ENCODE data around the gene DHRS3. TPM values are rescaled to one million over a fixed set of nuclear protein-coding genes. Genes with fewer than 3 reads are reported as not detected.
"Not testable (repeated sequence)": the region's sequence is repeated elsewhere in the genome, so short reads cannot be mapped to it uniquely, and the experiment has no call there.

Gene DHRS3
- total RNA-seq, 5 donors from 2014 or later (not counting 1 experiment from before 2014, with no cell fraction given) = 56.4 to 107 (median 90.8) TPM

DNA sequence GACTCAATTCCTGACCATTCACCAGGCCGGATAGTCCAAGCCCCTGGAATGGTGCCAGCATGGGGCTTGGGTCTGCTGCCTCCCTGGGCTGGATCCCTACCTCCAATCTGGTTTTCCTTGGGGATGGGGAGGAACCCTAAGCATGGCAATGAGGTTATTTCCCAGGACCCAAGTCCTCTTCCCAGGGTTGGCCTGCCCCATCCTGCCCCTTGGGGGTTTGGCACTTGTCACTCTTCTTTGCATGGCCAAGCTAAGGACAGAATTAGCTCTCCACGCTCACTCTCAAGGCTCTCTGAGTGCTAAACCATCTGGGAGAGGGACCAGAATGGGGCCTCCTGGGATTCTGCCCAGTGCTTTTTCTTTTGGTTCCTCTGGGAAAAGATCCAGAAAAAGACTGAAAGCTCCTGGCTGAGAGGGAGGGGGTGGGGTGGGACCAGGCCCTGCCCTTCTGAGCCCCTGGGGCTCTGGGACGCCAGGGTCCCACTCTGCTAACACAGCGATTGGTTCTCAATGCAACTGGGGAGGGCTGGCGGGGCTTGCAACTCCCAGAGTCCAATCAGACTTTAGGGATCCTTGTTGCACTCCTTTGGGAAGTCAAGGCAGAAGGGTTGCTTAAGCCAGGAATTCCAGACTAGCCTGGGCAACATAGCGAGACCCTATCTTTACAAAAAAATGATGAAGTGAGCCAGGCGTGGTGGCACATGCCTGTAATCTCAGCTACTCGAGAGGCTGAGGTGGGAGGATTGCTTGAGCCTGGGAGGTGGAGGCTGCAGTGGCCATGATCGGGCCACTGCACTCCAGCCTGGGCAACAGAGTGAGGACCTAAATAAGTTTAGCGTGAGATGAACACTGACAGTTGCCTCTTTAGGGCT is 52.7 kb downstream of the DHRS3 start:
- no peak overlapping the region for H3K27ac ChIP-seq (ENCODE audit: low read length)
- H3K27me3 ChIP-seq (replicated peaks in 1 of 2; ENCODE audit: control insufficient read depth in 2 of 2, extremely low read depth in 1 of 2, insufficient read depth in 2 of 2, low read length in 1 of 2) = peaks cover 0 to 6% of the 10 kb centered on the region in 2 experiments
- no peaks in the 10 kb centered on the region for H3K9me3 ChIP-seq
- Mint-ChIP-seq H3K27ac (no peak overlapping the region), H3K27me3 (no peaks in the 10 kb centered on the region), H3K4me3 (no peak overlapping the region), H3K9me3 (peaks cover 14 to 24% (median 22%) of the 10 kb centered on the region in 3 donors), H3K4me1 (no peaks in the 10 kb centered on the region), H3K36me3 (peaks cover 46% of the 10 kb centered on the region)
- DNase-seq (no peak), ATAC-seq (replicated peaks in 1 of 4) (no peak)
- no peak overlapping the region for H3K4me3 ChIP-seq (ENCODE audit: control insufficient read depth in 1 of 2, extremely low read depth in 1 of 2, low read length in 1 of 2)
- CTCF ChIA-PET = no interaction called here
- WGBS (ENCODE audit: insufficient coverage) = 90% methylated on average over 7 of the region's 10 CpGs
- no peaks in the 10 kb centered on the region for H3K4me1 ChIP-seq (ENCODE audit: control insufficient read depth in 1 of 2, extremely low read depth in 1 of 2, insufficient read depth in 2 of 2, low read length in 2 of 2)
- POLR2A ChIA-PET = no interaction called here
- peaks cover 2 to 6% of the 10 kb centered on the region in 2 donors for H3K36me3 ChIP-seq (ENCODE audit: control insufficient read depth in 2 of 2, extremely low read depth in 1 of 2, insufficient read depth in 1 of 2, low read length in 1 of 2)

DNA sequence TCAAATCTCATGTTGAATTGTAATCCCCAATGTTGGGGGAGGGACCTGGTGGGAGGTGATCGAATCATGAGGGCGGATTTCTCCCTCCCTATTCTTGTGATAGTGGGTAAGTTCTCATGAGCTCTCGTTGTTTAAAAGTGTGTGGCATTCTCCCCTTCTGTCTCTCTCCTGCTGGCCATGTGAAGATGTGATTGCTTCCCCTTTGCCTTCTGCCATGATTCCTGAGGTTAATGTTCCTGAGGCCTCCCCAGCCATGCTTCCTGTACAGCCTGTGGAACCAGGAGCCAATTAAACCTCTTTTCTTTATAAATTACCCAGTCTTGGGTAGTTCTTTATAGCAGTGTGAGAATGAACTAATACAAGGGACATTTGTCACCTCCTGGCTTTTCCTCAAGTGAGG is 53.8 kb downstream of the DHRS3 start:
- H3K9me3 ChIP-seq; H3K4me3 ChIP-seq (ENCODE audit: control insufficient read depth in 1 of 2, extremely low read depth in 1 of 2, low read length in 1 of 2); H3K36me3 ChIP-seq (ENCODE audit: control insufficient read depth in 2 of 2, extremely low read depth in 1 of 2, insufficient read depth in 1 of 2, low read length in 1 of 2); DNase-seq; POLR2A ChIA-PET; H3K27ac ChIP-seq (ENCODE audit: low read length); CTCF ChIA-PET; H3K27me3 ChIP-seq (replicated peaks in 1 of 2; ENCODE audit: control insufficient read depth in 2 of 2, extremely low read depth in 1 of 2, insufficient read depth in 2 of 2, low read length in 1 of 2); ATAC-seq (replicated peaks in 1 of 4); H3K4me1 ChIP-seq (ENCODE audit: control insufficient read depth in 1 of 2, extremely low read depth in 1 of 2, insufficient read depth in 2 of 2, low read length in 2 of 2); H3K4me1 Mint-ChIP-seq; H3K27ac Mint-ChIP-seq; H3K27me3 Mint-ChIP-seq; H3K4me3 Mint-ChIP-seq: not testable (repeated sequence)
- WGBS (ENCODE audit: insufficient coverage) = no CpG with 5 or more reads among the region's 3 CpGs
- peaks cover 14 to 24% (median 22%) of the 10 kb centered on the region in 3 donors for H3K9me3 Mint-ChIP-seq
- H3K36me3 Mint-ChIP-seq = peaks cover 41% of the 10 kb centered on the region

DNA sequence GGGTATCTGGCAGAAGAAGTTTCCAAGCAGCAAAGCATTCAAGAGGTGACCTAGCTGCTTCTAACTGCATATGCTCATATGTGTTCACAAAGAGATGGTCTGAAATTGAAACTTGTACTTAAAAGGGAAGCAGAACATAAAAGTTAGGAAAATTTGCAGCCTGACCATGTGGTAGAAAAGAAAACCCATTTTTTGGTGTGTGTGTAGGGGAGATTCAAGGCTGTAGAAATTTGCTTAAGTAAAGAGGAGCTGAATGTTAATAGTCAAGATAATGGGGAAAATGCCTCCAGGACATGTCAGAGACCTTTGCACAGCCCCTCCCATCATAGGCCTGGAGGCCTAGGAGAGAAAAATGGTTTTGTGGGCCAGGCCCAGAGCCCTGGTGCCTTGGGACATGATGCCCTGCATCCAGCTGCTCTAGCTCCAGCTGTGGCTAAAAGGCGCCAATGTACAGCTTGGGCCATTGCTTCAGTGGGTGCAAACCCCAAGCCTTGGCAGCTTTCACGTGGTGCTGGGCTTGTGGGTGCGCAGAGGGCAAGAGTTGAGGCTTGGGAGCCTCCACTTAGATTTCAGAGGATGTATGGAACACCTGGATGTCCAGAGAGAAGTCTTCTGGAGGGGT is 54.9 kb downstream of the DHRS3 start:
- ChIA-PET POLR2A (no interaction called here), CTCF (interaction anchor here in 1 of 2 donors (0.5 kb wide), 1 partner anchor 268 kb away, joined by 3 read pairs; no protein-coding TSS in a partner anchor)
- Mint-ChIP-seq H3K27ac (no peak overlapping the region), H3K4me1 (peaks cover 0 to 2% (median 0%) of the 10 kb centered on the region in 3 donors), H3K27me3 (no peaks in the 10 kb centered on the region), H3K36me3 (peaks cover 35% of the 10 kb centered on the region), H3K9me3 (peaks cover 14 to 24% (median 22%) of the 10 kb centered on the region in 3 donors), H3K4me3 (no peak overlapping the region)
- Histone ChIP-seq H3K36me3 (ENCODE audit: control insufficient read depth in 2 of 2, extremely low read depth in 1 of 2, insufficient read depth in 1 of 2, low read length in 1 of 2) (peaks cover 2 to 5% of the 10 kb centered on the region in 2 donors), H3K27me3 (replicated peaks in 1 of 2; ENCODE audit: control insufficient read depth in 2 of 2, extremely low read depth in 1 of 2, insufficient read depth in 2 of 2, low read length in 1 of 2) (peaks cover 0 to 6% of the 10 kb centered on the region in 2 experiments), H3K9me3 (no peaks in the 10 kb centered on the region), H3K27ac (ENCODE audit: low read length) (no peak overlapping the region), H3K4me1 (ENCODE audit: control insufficient read depth in 1 of 2, extremely low read depth in 1 of 2, insufficient read depth in 2 of 2, low read length in 2 of 2) (no peaks in the 10 kb centered on the region), H3K4me3 (ENCODE audit: control insufficient read depth in 1 of 2, extremely low read depth in 1 of 2, low read length in 1 of 2) (no peak overlapping the region)
- no peak for ATAC-seq (replicated peaks in 1 of 4)
- WGBS (ENCODE audit: insufficient coverage) = 73% methylated on average over 3 of the region's 3 CpGs
- DNase-seq = no peak

DNA sequence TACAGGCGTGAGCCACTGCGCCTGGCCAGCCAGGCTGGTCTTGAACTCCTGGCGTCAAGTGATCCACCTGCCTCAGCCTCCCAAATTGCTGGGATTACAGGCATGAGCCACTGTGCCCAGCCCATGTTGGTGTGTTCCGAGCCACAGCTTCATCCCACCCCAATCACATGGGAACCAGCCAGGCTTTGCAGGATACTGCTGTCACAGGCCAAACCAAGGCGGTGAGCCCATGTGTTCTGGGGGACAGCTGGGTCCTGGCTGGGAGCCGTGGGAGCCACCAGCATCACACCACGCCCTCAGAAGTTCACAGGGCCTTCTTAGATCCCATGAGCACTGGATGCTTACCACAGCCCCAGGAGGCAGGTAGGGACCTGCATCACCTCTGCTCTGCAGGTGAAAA is 56.9 kb downstream of the DHRS3 start:
- Mint-ChIP-seq H3K36me3 (peaks cover 20% of the 10 kb centered on the region), H3K4me1 (peaks cover 0 to 10% (median 9%) of the 10 kb centered on the region in 3 donors), H3K4me3 (no peak overlapping the region), H3K9me3 (peaks cover 14 to 24% (median 22%) of the 10 kb centered on the region in 3 donors), H3K27me3 (no peaks in the 10 kb centered on the region), H3K27ac (no peak overlapping the region)
- 93% methylated on average over 7 of the region's 7 CpGs for WGBS (ENCODE audit: insufficient coverage)
- ATAC-seq (replicated peaks in 1 of 4) (no peak), DNase-seq (no peak)
- CTCF ChIA-PET = no interaction called here
- Histone ChIP-seq H3K4me1 (ENCODE audit: control insufficient read depth in 1 of 2, extremely low read depth in 1 of 2, insufficient read depth in 2 of 2, low read length in 2 of 2) (no peaks in the 10 kb centered on the region), H3K4me3 (ENCODE audit: control insufficient read depth in 1 of 2, extremely low read depth in 1 of 2, low read length in 1 of 2) (no peak overlapping the region), H3K27me3 (replicated peaks in 1 of 2; ENCODE audit: control insufficient read depth in 2 of 2, extremely low read depth in 1 of 2, insufficient read depth in 2 of 2, low read length in 1 of 2) (peaks cover 0 to 6% of the 10 kb centered on the region in 2 experiments), H3K9me3 (no peaks in the 10 kb centered on the region), H3K27ac (ENCODE audit: low read length) (no peak overlapping the region), H3K36me3 (ENCODE audit: control insufficient read depth in 2 of 2, extremely low read depth in 1 of 2, insufficient read depth in 1 of 2, low read length in 1 of 2) (no peaks in the 10 kb centered on the region)
- POLR2A ChIA-PET = no interaction called here

DNA sequence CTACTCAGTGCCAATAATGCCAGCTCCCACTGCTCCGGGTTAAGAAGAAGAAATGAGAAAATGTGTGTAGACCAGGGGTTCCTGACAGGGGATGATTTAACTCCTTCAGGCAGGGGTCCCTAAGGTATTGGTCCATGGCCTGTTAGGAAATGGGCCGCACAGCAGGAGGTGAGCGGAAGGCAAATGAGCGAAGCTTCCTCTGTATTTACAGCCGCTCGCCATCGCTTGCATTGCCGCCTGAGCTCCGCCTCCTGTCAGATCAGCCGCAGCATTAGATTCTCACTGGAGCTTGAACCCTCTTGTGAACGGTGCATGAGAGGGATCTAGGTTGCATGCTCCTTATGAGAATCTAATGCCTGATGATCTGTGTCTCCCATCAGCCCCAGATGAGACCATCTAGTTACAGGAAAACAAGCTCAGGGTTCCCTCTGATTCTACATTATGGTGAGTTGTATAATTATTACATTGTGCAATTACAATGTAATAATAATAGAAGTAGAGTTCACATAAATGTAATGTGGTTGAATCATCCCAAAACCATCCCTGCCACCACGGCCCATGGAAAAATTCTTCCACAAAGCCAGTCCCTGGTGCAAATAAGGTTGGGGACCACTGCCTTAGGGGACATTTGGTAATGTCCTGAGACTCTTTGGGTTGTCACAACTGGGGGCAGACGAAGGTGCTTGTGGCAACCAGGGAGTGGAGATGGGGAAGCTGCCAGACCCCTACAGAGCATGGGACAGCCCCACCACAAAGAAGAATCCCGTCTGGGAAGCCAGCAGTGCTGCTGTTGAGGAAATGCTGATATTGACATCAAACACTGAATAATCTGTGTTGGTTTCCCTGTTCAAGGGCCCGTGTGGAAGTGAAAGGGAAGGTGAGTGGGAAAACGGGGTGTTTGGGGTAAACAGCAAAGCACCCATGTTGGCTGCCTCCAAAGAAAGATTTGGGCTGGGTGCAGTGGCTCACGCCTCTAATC is 60.8 kb downstream of the DHRS3 start:
- H3K36me3 Mint-ChIP-seq = peaks cover under 1% of the 10 kb centered on the region

More for the DNA sequence above, 60.8 kb downstream of the DHRS3 start:
- Histone ChIP-seq H3K4me1 (ENCODE audit: control insufficient read depth in 1 of 2, extremely low read depth in 1 of 2, insufficient read depth in 2 of 2, low read length in 2 of 2) (no peaks in the 10 kb centered on the region), H3K27me3 (replicated peaks in 1 of 2; ENCODE audit: control insufficient read depth in 2 of 2, extremely low read depth in 1 of 2, insufficient read depth in 2 of 2, low read length in 1 of 2) (peaks cover 0 to 9% of the 10 kb centered on the region in 2 experiments), H3K36me3 (ENCODE audit: control insufficient read depth in 2 of 2, extremely low read depth in 1 of 2, insufficient read depth in 1 of 2, low read length in 1 of 2) (no peaks in the 10 kb centered on the region), H3K4me3 (ENCODE audit: control insufficient read depth in 1 of 2, extremely low read depth in 1 of 2, low read length in 1 of 2) (no peak overlapping the region), H3K9me3 (no peaks in the 10 kb centered on the region), H3K27ac (ENCODE audit: low read length) (no peak overlapping the region)
- ChIA-PET POLR2A (no interaction called here), CTCF (no interaction called here)
- no peak overlapping the region for H3K4me3 Mint-ChIP-seq
- no peaks in the 10 kb centered on the region for H3K27me3 Mint-ChIP-seq
- H3K4me1 Mint-ChIP-seq = peaks cover 0 to 10% (median 9%) of the 10 kb centered on the region in 3 donors
- H3K27ac Mint-ChIP-seq = peak overlapping the region in 1 of 2 donors; percentile 66
- WGBS (ENCODE audit: insufficient coverage) = 91% methylated on average over 15 of the region's 17 CpGs
- peaks cover under 1% of the 10 kb centered on the region in 3 donors for H3K9me3 Mint-ChIP-seq
- no peak for DNase-seq
- ATAC-seq (replicated peaks in 1 of 4) = no peak

All from T-cell (primary cell).